Neural progenitor cell (in vitro differentiated cells): Measurements from ENCODE around the gene PLCG1.

Experiments
- CTCF ChIP-seq: fragments of 200-600 bp; sonication (generic); IDR thresholded peaks from 2 replicates; pipeline ENCODE4 v1.5.1; 2017; ENCODE audit warnings: antibody characterized with exemption, mild to moderate bottlenecking
- EZH2 ChIP-seq: fragments of 200-600 bp; sonication (generic); IDR thresholded peaks from 2 replicates; pipeline ENCODE4 v1.6.1; 2017; ENCODE audit warnings: antibody characterized with exemption, mild to moderate bottlenecking, moderate library complexity
- EZH2phosphoT487 ChIP-seq: fragments of 200-600 bp; sonication (generic); IDR thresholded peaks from 2 replicates; pipeline ENCODE4 v1.6.1; 2017; ENCODE audit warnings: antibody characterized with exemption

DNA sequence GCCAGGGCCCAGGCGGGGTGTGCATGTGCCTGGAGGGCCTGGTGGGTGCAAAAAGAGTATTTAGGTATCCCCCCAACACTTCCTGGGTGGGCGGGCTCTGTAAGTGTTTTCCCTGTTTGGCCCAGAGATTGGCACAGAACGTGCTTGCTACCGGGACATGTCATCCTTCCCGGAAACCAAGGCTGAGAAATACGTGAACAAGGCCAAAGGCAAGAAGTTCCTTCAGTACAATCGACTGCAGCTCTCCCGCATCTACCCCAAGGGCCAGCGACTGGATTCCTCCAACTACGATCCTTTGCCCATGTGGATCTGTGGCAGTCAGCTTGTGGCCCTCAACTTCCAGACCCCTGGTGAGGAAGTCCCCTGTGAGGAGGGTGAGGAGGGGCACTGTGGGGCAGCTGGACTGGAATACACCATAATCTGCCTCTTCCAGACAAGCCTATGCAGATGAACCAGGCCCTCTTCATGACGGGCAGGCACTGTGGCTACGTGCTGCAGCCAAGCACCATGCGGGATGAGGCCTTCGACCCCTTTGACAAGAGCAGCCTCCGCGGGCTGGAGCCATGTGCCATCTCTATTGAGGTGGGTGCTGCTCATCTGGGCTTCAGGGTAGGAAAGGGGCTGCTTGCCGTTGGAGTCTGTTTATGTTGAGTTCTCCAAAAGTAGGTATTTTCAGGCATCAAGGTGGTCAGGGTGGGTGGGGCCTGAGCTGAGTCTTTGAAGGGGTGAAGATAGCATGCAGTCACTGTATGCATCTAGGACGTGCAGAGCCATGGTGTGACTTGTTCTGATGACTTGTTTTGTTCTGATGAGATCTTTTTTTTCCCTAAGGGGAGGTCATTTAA, 35.2 kb downstream of the PLCG1 start:
- TF ChIP-seq CTCF (no peak), EZH2 (no peak), EZH2phosphoT487 (no peak)
